HG03108 (cell line): ENCODE measurements around the gene HOXA3.

ENCODE experiments used
- ATAC-seq: cut with Tn5 transposase; IDR thresholded peaks from one replicate; pipeline ENCODE4 v1.9.1; 2021; ENCODE audit warnings: moderate library complexity; ENCODE audit not compliant: unreplicated experiment

Gene HOXA3

GRCh38 chr7:27168265-27168947 lies 16.0 kb upstream of the HOXA3 start:
- no peak for ATAC-seq

GRCh38 chr7:27167916-27168264 lies 15.5 kb upstream of the HOXA3 start:
- no peak for ATAC-seq

- ATAC-seq = no peak
Measured at GRCh38 chr7:27166531-27167505, 14.4 kb upstream of the HOXA3 start.

- no peak for ATAC-seq
Measured at GRCh38 chr7:27165996-27166530, 13.7 kb upstream of the HOXA3 start.

GRCh38 chr7:27165089-27165995 lies 13.0 kb upstream of the HOXA3 start, which contains the start of gene HOXA9:
Gene HOXA9, minus strand, starts transcription at chr7:27165537. Its CDS starts 80 bp downstream, at chr7:27165457.
- ATAC-seq = no peak

- ATAC-seq = no peak
Measured at GRCh38 chr7:27164367-27165088, 12.1 kb upstream of the HOXA3 start.

- no peak for ATAC-seq
Measured at GRCh38 chr7:27164045-27164366, 11.6 kb upstream of the HOXA3 start.

GRCh38 chr7:27163288-27164044 lies 11.1 kb upstream of the HOXA3 start:
- no peak for ATAC-seq

- no peak for ATAC-seq
Measured at GRCh38 chr7:27162561-27163287, 10.3 kb upstream of the HOXA3 start.

- ATAC-seq = no peak
Measured at GRCh38 chr7:27161721-27162560, 9.6 kb upstream of the HOXA3 start.

- ATAC-seq = no peak
Measured at GRCh38 chr7:27161214-27161720, 8.9 kb upstream of the HOXA3 start.

- peak; percentile 47 for ATAC-seq
Measured at GRCh38 chr7:27160546-27161213, 8.3 kb upstream of the HOXA3 start.

- ATAC-seq = no peak
Measured at GRCh38 chr7:27160145-27160545, 7.8 kb upstream of the HOXA3 start.

- no peak for ATAC-seq
Measured at GRCh38 chr7:27159266-27160144, 7.1 kb upstream of the HOXA3 start.

GRCh38 chr7:27158436-27159265 lies 6.3 kb upstream of the HOXA3 start:
- ATAC-seq = no peak
